Adrenal gland (tissue), 5 donors: ENCODE measurements around the gene SLC25A34.

Experiments
- POLR2A ChIP-seq, 2 donors: fragments of 450-650 bp; IDR thresholded peaks; one replicate each; pipeline ENCODE4 v1.6.1; 2017; ENCODE audit warnings: antibody characterized with exemption in 2 of 2, mild to moderate bottlenecking in 2 of 2, moderate library complexity in 1 of 2
- TF ChIP-seq, protein P1 (sequence below), 6 experiments: fragments of 450-650 bp in 4 of 6; fragments of 200-600 bp in 2 of 6; sonication (generic) in 1 of 6; IDR thresholded peaks; 1 replicate in 5 of 6; 2 replicates in 1 of 6; pipeline versions ENCODE4 v1.5.1 to v1.8.0; 2016 to 2021; ENCODE audit warnings: antibody characterized with exemption in 6 of 6, mild to moderate bottlenecking in 2 of 6, moderate library complexity in 1 of 6
- donor health status: DM: no; HTN: no; CAD: no.

DNA sequence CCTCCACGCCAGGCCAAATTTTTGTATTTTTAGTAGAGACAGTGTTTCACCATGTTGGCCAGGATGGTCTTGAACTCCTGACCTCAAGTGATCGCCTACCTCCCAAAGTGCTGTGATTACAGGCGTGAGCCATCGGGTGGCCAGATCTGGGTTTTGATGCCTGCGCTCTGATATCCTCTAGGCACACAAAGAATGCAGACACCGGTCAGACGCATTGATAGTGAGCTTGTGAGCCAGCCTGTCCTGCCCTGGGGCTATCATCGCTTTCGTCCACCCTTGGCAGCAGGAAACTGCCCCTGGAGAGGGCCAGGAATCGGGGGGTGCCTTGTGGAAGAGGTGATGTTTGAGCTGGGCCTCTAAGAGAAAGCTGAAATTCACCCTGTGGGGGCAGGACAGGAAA is 26.5 kb downstream of the SLC25A34 start:
- no peak for TF ChIP-seq POLR2A (IDR thresholded peaks at IDR 0.05)
- TF ChIP-seq, protein P1, sequence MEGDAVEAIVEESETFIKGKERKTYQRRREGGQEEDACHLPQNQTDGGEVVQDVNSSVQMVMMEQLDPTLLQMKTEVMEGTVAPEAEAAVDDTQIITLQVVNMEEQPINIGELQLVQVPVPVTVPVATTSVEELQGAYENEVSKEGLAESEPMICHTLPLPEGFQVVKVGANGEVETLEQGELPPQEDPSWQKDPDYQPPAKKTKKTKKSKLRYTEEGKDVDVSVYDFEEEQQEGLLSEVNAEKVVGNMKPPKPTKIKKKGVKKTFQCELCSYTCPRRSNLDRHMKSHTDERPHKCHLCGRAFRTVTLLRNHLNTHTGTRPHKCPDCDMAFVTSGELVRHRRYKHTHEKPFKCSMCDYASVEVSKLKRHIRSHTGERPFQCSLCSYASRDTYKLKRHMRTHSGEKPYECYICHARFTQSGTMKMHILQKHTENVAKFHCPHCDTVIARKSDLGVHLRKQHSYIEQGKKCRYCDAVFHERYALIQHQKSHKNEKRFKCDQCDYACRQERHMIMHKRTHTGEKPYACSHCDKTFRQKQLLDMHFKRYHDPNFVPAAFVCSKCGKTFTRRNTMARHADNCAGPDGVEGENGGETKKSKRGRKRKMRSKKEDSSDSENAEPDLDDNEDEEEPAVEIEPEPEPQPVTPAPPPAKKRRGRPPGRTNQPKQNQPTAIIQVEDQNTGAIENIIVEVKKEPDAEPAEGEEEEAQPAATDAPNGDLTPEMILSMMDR (IDR thresholded peaks at IDR 0.05), result no peak
